Measurements from ENCODE around the gene RPL18A. TPM values are rescaled to one million over a fixed set of nuclear protein-coding genes. Genes with fewer than 3 reads are reported as not detected.

RPL18A gene
- total and polyA plus RNA-seq, 12 donors = 345 to 2,121 (median 1,380) TPM

GRCh38 chr19:17855280-17856152 is 4.2 kb upstream of the RPL18A start:
- H3K36me3 ChIP-seq (replicated peaks in 1 of 2) = no peaks in the 10 kb centered on the region
- no peaks in the 10 kb centered on the region for H3K27me3 ChIP-seq
- TF ChIP-seq CTCF (IDR thresholded peaks at IDR 0.05) (peak; percentile 87 to 98 (median 92)), POLR2A (IDR thresholded peaks at IDR 0.05) (no peak)
- H3K9me3 ChIP-seq (replicated peaks in 1 of 3) = no peaks in the 10 kb centered on the region
- H3K4me3 ChIP-seq = no peak overlapping the region
- 10 to 16% (median 13%) methylated on average over 23 to 29 of the region's 29 CpGs for WGBS, 4 donors
- H3K27ac ChIP-seq = no peak overlapping the region
- H3K4me1 ChIP-seq (replicated peaks in 1 of 2) = peaks cover 0 to 1% of the 10 kb centered on the region in 2 donors
- DNase-seq = peak; percentile 80 to 93 (median 89)
- intact Hi-C loops (cut with DNase I) = loop anchor here in 1 of 2 donors (10.0 kb wide), 1 partner anchor 71 kb away; no protein-coding TSS in a partner anchor

- TF ChIP-seq POLR2A (IDR thresholded peaks at IDR 0.05) (no peak), CTCF (IDR thresholded peaks at IDR 0.05) (no peak)
- H3K36me3 ChIP-seq (replicated peaks in 1 of 2) = peaks cover 0 to 36% of the 10 kb centered on the region in 2 donors
- WGBS, 4 donors = 1% methylated on average over 22 of the region's 22 CpGs
- H3K27me3 ChIP-seq = no peaks in the 10 kb centered on the region
- DNase-seq = peak in 1 of 7 donors; percentile 34
- H3K4me1 ChIP-seq (replicated peaks in 1 of 2) = peaks cover 8 to 23% of the 10 kb centered on the region in 2 donors
- peak overlapping the region; percentile 52 to 91 (median 77) for H3K27ac ChIP-seq
- intact Hi-C loops (cut with DNase I) = loop anchor here in 1 of 2 donors (5.0 kb wide), 1 partner anchor 72 kb away; the partner anchor contains the start of gene CCDC124
- no peaks in the 10 kb centered on the region for H3K9me3 ChIP-seq (replicated peaks in 1 of 3)
- H3K4me3 ChIP-seq = peak overlapping the region; percentile 38 to 95 (median 78)
These were observed 752 bp downstream of the RPL18A start for GRCh38 chr19:17860331-17860992.

GRCh38 chr19:17860993-17861360 is 1.3 kb downstream of the RPL18A start:
- no peaks in the 10 kb centered on the region for H3K27me3 ChIP-seq
- H3K36me3 ChIP-seq (replicated peaks in 1 of 2) = peaks cover 0 to 36% of the 10 kb centered on the region in 2 donors
- intact Hi-C loops (cut with DNase I) = loop anchor here in 1 of 2 donors (5.0 kb wide), 1 partner anchor 71 kb away; the partner anchor contains the start of gene CCDC124
- TF ChIP-seq CTCF (IDR thresholded peaks at IDR 0.05) (no peak), POLR2A (IDR thresholded peaks at IDR 0.05) (no peak)
- WGBS, 4 donors = 23 to 48% (median 33%) methylated on average over 5 to 7 of the region's 7 CpGs; no CpG with 5 or more reads in 1 of the 4 donors
- peak overlapping the region in 1 of 4 donors; percentile 76 for H3K4me3 ChIP-seq
- H3K9me3 ChIP-seq (replicated peaks in 1 of 3) = no peaks in the 10 kb centered on the region
- H3K27ac ChIP-seq = peak overlapping the region in 3 of 5 donors; percentile 31 to 91 (median 88)
- no peak for DNase-seq
- H3K4me1 ChIP-seq (replicated peaks in 1 of 2) = peaks cover 8 to 23% of the 10 kb centered on the region in 2 donors
